ENCODE measurements around the gene BBS2.

BBS2 gene

GRCh38 chr16:56470232-56470631 lies 49.6 kb downstream of the BBS2 start:
- WGBS (ENCODE audit: extremely low coverage, insufficient coverage, insufficient read length) = no CpG with 5 or more reads among the region's 3 CpGs
- Histone ChIP-seq H3K18ac (ENCODE audit: low read length) (no peak overlapping the region), H2BK120ac (ENCODE audit: insufficient read depth, low read length, poor library complexity) (no peak overlapping the region), H3K14ac (ENCODE audit: low read length) (no peak overlapping the region), H3K27ac (ENCODE audit: low read depth, low read length) (no peak overlapping the region), H3K27me3 (ENCODE audit: insufficient read depth, low read length) (no peaks in the 10 kb centered on the region), H4K12ac (ENCODE audit: low read depth, low read length) (no peak overlapping the region), H3K4me1 (ENCODE audit: control insufficient read depth in 1 of 2, insufficient read depth in 2 of 2, low read length in 2 of 2) (no peaks in the 10 kb centered on the region), H3K4me3 (ENCODE audit: low read depth, low read length) (no peak overlapping the region), H2AK5ac (ENCODE audit: low read length) (no peak overlapping the region), H3K4me2 (ENCODE audit: low read length) (no peak overlapping the region), H3K36me3 (ENCODE audit: control insufficient read depth in 1 of 2, insufficient read depth in 2 of 2, low read length in 2 of 2) (peaks cover 24 to 41% of the 10 kb centered on the region in 2 experiments), H2BK12ac (ENCODE audit: low read length) (no peak overlapping the region), H3K9me3 (ENCODE audit: insufficient read depth, low read depth, low read length) (no peaks in the 10 kb centered on the region), H3K23ac (ENCODE audit: low read length) (no peak overlapping the region), H2AFZ (ENCODE audit: insufficient read depth, low read length, poor library complexity) (no peak overlapping the region), H2BK5ac (ENCODE audit: low read depth, low read length, poor library complexity) (no peak overlapping the region), H3K4ac (ENCODE audit: low read depth, low read length) (no peak overlapping the region), H3K79me1 (ENCODE audit: low read length) (no peaks in the 10 kb centered on the region), H4K91ac (ENCODE audit: low read depth, low read length) (no peak overlapping the region), H4K8ac (ENCODE audit: low read depth, low read length) (no peak overlapping the region), H3K79me2 (ENCODE audit: control insufficient read depth, insufficient read depth, low read length, poor library complexity) (no peaks in the 10 kb centered on the region), H3K9ac (ENCODE audit: low read length) (no peak overlapping the region)
- DNase-seq = peak in 1 of 2 donors; percentile 76

GRCh38 chr16:56469748-56470147 lies 50.1 kb downstream of the BBS2 start:
- peaks cover 27 to 39% of the 10 kb centered on the region in 2 experiments for H3K36me3 ChIP-seq (ENCODE audit: control insufficient read depth in 1 of 2, insufficient read depth in 2 of 2, low read length in 2 of 2)
- no peak overlapping the region for H4K91ac ChIP-seq (ENCODE audit: low read depth, low read length)
- no peak overlapping the region for H3K14ac ChIP-seq (ENCODE audit: low read length)
- no peaks in the 10 kb centered on the region for H3K79me2 ChIP-seq (ENCODE audit: control insufficient read depth, insufficient read depth, low read length, poor library complexity)
- WGBS (ENCODE audit: extremely low coverage, insufficient coverage, insufficient read length) = no CpG with 5 or more reads among the region's 7 CpGs
- H3K18ac ChIP-seq (ENCODE audit: low read length) = no peak overlapping the region
- H3K27ac ChIP-seq (ENCODE audit: low read depth, low read length) = no peak overlapping the region
- no peak overlapping the region for H3K4me3 ChIP-seq (ENCODE audit: low read depth, low read length)
- DNase-seq = no peak
- no peaks in the 10 kb centered on the region for H3K4me1 ChIP-seq (ENCODE audit: control insufficient read depth in 1 of 2, insufficient read depth in 2 of 2, low read length in 2 of 2)
- H2BK5ac ChIP-seq (ENCODE audit: low read depth, low read length, poor library complexity) = no peak overlapping the region
- H3K9me3 ChIP-seq (ENCODE audit: insufficient read depth, low read depth, low read length) = no peaks in the 10 kb centered on the region
- no peaks in the 10 kb centered on the region for H3K79me1 ChIP-seq (ENCODE audit: low read length)
- H3K23ac ChIP-seq (ENCODE audit: low read length) = no peak overlapping the region
- no peak overlapping the region for H3K4ac ChIP-seq (ENCODE audit: low read depth, low read length)
- no peak overlapping the region for H2AFZ ChIP-seq (ENCODE audit: insufficient read depth, low read length, poor library complexity)
- H2BK120ac ChIP-seq (ENCODE audit: insufficient read depth, low read length, poor library complexity) = no peak overlapping the region
- H4K8ac ChIP-seq (ENCODE audit: low read depth, low read length) = no peak overlapping the region
- H2AK5ac ChIP-seq (ENCODE audit: low read length) = no peak overlapping the region
- H4K12ac ChIP-seq (ENCODE audit: low read depth, low read length) = no peak overlapping the region
- H3K4me2 ChIP-seq (ENCODE audit: low read length) = no peak overlapping the region
- no peaks in the 10 kb centered on the region for H3K27me3 ChIP-seq (ENCODE audit: insufficient read depth, low read length)
- no peak overlapping the region for H2BK12ac ChIP-seq (ENCODE audit: low read length)
- H3K9ac ChIP-seq (ENCODE audit: low read length) = no peak overlapping the region

- Histone ChIP-seq H4K12ac (ENCODE audit: low read depth, low read length) (no peak overlapping the region), H3K79me1 (ENCODE audit: low read length) (no peaks in the 10 kb centered on the region), H4K91ac (ENCODE audit: low read depth, low read length) (no peak overlapping the region), H4K8ac (ENCODE audit: low read depth, low read length) (no peak overlapping the region), H2BK5ac (ENCODE audit: low read depth, low read length, poor library complexity) (no peak overlapping the region), H3K4me1 (ENCODE audit: control insufficient read depth in 1 of 2, insufficient read depth in 2 of 2, low read length in 2 of 2) (no peaks in the 10 kb centered on the region), H2BK12ac (ENCODE audit: low read length) (no peak overlapping the region), H3K23ac (ENCODE audit: low read length) (no peak overlapping the region), H2BK120ac (ENCODE audit: insufficient read depth, low read length, poor library complexity) (no peak overlapping the region), H3K4me3 (ENCODE audit: low read depth, low read length) (no peak overlapping the region), H3K14ac (ENCODE audit: low read length) (no peak overlapping the region), H2AK5ac (ENCODE audit: low read length) (no peak overlapping the region), H3K79me2 (ENCODE audit: control insufficient read depth, insufficient read depth, low read length, poor library complexity) (no peaks in the 10 kb centered on the region), H3K4me2 (ENCODE audit: low read length) (no peak overlapping the region), H3K9ac (ENCODE audit: low read length) (no peak overlapping the region), H3K27me3 (ENCODE audit: insufficient read depth, low read length) (no peaks in the 10 kb centered on the region), H3K27ac (ENCODE audit: low read depth, low read length) (no peak overlapping the region), H2AFZ (ENCODE audit: insufficient read depth, low read length, poor library complexity) (no peak overlapping the region), H3K4ac (ENCODE audit: low read depth, low read length) (no peak overlapping the region), H3K18ac (ENCODE audit: low read length) (no peak overlapping the region), H3K36me3 (ENCODE audit: control insufficient read depth in 1 of 2, insufficient read depth in 2 of 2, low read length in 2 of 2) (peaks cover 24 to 38% of the 10 kb centered on the region in 2 experiments), H3K9me3 (ENCODE audit: insufficient read depth, low read depth, low read length) (no peaks in the 10 kb centered on the region)
- no peak for DNase-seq
Measured at GRCh38 chr16:56468800-56469199, 51.0 kb downstream of the BBS2 start.

- WGBS (ENCODE audit: extremely low coverage, insufficient coverage, insufficient read length) = no CpG with 5 or more reads among the region's 2 CpGs
- DNase-seq = no peak
Measured at GRCh38 chr16:56466344-56466743, 53.5 kb downstream of the BBS2 start.

More at GRCh38 chr16:56466344-56466743, 53.5 kb downstream of the BBS2 start:
- Histone ChIP-seq H3K79me2 (ENCODE audit: control insufficient read depth, insufficient read depth, low read length, poor library complexity) (no peaks in the 10 kb centered on the region), H3K9me3 (ENCODE audit: insufficient read depth, low read depth, low read length) (no peaks in the 10 kb centered on the region), H2AFZ (ENCODE audit: insufficient read depth, low read length, poor library complexity) (no peak overlapping the region), H2AK5ac (ENCODE audit: low read length) (no peak overlapping the region), H3K27ac (ENCODE audit: low read depth, low read length) (no peak overlapping the region), H3K23ac (ENCODE audit: low read length) (no peak overlapping the region), H3K14ac (ENCODE audit: low read length) (no peak overlapping the region), H3K4me2 (ENCODE audit: low read length) (no peak overlapping the region), H3K4me3 (ENCODE audit: low read depth, low read length) (no peak overlapping the region), H4K91ac (ENCODE audit: low read depth, low read length) (no peak overlapping the region), H3K9ac (ENCODE audit: low read length) (no peak overlapping the region), H3K4ac (ENCODE audit: low read depth, low read length) (no peak overlapping the region), H2BK120ac (ENCODE audit: insufficient read depth, low read length, poor library complexity) (no peak overlapping the region), H2BK12ac (ENCODE audit: low read length) (no peak overlapping the region), H3K36me3 (ENCODE audit: control insufficient read depth in 1 of 2, insufficient read depth in 2 of 2, low read length in 2 of 2) (peaks cover 21 to 34% of the 10 kb centered on the region in 2 experiments), H4K8ac (ENCODE audit: low read depth, low read length) (no peak overlapping the region), H3K27me3 (ENCODE audit: insufficient read depth, low read length) (no peaks in the 10 kb centered on the region), H4K12ac (ENCODE audit: low read depth, low read length) (no peak overlapping the region), H3K4me1 (ENCODE audit: control insufficient read depth in 1 of 2, insufficient read depth in 2 of 2, low read length in 2 of 2) (no peaks in the 10 kb centered on the region), H2BK5ac (ENCODE audit: low read depth, low read length, poor library complexity) (no peak overlapping the region), H3K18ac (ENCODE audit: low read length) (no peak overlapping the region), H3K79me1 (ENCODE audit: low read length) (no peaks in the 10 kb centered on the region)
